Activated CD4-positive, alpha-beta memory T cell treated with anti-CD3 and anti-CD28 coated beads, Interleukin-2, amount 10 ng/mL, durations not matched to agents 7 days and 5 days (primary cell): ENCODE measurements around the gene CTNNA1. TPM values are rescaled to one million over a fixed set of nuclear protein-coding genes. Genes with fewer than 3 reads are reported as not detected.
"Not testable (repeated sequence)": the region's sequence is repeated elsewhere in the genome, so short reads cannot be mapped to it uniquely, and the experiment has no call there.

Source experiments
- CTCF ChIA-PET: fragments of 350-600 bp; sonication (Branson Sonifier 250); formaldehyde crosslinking; loops from one replicate; lab custom pipeline; 2021; ENCODE audit warnings: antibody characterized with exemption, inconsistent platforms; lab: Charles Lee
- POLR2A ChIA-PET: fragments of 350-600 bp; sonication (Branson Sonifier 250); formaldehyde crosslinking; loops from one replicate; lab custom pipeline; 2021; ENCODE audit warnings: antibody characterized with exemption; lab: Charles Lee
- DNase-seq: peaks from one replicate; pipeline ENCODE4 v3.0.0-alpha.2; 2020
- H3K27ac Mint-ChIP-seq: one replicate; pipeline ENCODE4 v1.8.0; 2021; ENCODE audit warnings: mild to moderate bottlenecking, mixed read lengths
- H3K27me3 Mint-ChIP-seq: one replicate; pipeline ENCODE4 v1.8.0; 2021; ENCODE audit warnings: mixed read lengths
- H3K36me3 Mint-ChIP-seq: one replicate; pipeline ENCODE4 v1.8.0; 2021; ENCODE audit warnings: low read depth, mixed read lengths
- H3K4me1 Mint-ChIP-seq: one replicate; pipeline ENCODE4 v1.8.0; 2021; ENCODE audit warnings: mixed read lengths
- H3K4me3 Mint-ChIP-seq: one replicate; pipeline ENCODE4 v1.8.0; 2021; ENCODE audit warnings: mild to moderate bottlenecking, mixed read lengths
- H3K9me3 Mint-ChIP-seq: one replicate; pipeline ENCODE4 v1.8.0; 2021; ENCODE audit warnings: mixed read lengths
- total RNA-seq, 2 experiments: library from RNA; stranded (reverse); gene quantifications; one replicate each; pipeline ENCODE4 v1.2.3, GENCODE V29; 2021

Gene CTNNA1
- total RNA-seq, 2 experiments from 2014 or later: 79.8 to 90.5 TPM

DNA sequence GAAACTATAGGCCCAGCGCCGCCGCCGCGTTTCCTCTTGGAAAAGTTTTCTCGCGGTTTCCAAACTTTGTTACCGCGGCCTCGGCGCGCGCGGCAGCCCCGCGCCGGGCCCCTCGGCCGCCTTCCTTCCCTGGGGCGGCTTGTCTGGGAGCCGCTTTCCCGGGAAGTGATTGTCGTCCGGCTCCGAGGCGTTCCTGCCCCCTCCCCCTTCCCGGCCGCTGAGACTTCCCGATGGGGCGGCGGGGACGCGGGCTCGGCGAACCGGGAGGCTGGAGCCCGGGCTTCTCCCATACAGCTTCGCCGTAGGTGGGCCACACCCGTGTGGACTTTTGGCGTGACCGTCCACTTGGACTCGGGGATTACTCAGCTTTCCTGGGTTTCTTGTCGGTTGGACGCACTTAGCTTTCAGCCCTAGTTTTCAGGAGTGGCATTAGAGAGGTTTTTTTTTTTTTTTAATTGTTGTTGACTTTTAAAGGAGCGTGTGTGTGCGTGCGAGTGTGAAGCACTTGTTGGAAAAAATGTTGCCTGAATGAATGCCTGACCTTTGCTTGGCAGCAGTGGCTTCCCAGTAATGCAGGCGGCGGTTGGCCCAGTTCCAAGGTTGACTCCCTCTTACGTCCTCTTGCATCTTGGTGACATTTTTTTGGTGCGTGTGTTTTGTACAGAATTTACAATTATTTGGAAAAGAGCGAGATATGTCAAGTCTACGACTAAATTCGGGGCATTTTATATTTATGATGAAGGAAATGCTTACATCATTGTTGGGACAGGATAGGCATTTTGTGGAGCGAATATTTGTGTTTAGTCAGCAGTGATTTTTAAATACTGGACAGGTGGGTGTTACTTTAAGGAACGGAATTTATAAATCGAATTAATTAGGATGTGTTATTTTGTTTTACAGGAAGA is 821 bp downstream of the CTNNA1 start:
- Mint-ChIP-seq H3K9me3 (no peaks in the 10 kb centered on the region), H3K27ac (no peak overlapping the region), H3K4me1 (peaks cover 42% of the 10 kb centered on the region), H3K4me3 (peak overlapping the region; percentile 73), H3K36me3 (peaks cover 19% of the 10 kb centered on the region), H3K27me3 (peaks cover 16% of the 10 kb centered on the region)
- POLR2A ChIA-PET: no interaction called here
- peak; percentile 44 for DNase-seq
- CTCF ChIA-PET: no interaction called here

DNA sequence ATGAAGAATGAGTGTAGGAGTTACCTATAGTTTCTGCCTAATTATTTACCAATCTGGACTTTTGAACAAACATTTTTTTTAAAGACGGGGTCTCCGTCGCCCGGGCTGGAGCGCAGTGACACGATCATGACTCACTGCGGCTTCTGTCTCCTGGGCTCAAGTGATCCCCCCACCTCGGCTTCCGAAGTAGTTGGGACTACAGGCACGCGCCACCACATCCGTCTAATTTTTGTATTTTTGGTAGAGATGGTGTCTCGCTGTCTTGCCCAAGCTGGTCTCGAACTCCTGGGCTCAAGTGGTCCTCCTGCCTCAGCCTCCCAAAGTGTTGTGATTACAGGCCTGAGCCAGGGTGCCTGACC is 1.5 kb downstream of the CTNNA1 start:
- POLR2A ChIA-PET: no interaction called here

DNA sequence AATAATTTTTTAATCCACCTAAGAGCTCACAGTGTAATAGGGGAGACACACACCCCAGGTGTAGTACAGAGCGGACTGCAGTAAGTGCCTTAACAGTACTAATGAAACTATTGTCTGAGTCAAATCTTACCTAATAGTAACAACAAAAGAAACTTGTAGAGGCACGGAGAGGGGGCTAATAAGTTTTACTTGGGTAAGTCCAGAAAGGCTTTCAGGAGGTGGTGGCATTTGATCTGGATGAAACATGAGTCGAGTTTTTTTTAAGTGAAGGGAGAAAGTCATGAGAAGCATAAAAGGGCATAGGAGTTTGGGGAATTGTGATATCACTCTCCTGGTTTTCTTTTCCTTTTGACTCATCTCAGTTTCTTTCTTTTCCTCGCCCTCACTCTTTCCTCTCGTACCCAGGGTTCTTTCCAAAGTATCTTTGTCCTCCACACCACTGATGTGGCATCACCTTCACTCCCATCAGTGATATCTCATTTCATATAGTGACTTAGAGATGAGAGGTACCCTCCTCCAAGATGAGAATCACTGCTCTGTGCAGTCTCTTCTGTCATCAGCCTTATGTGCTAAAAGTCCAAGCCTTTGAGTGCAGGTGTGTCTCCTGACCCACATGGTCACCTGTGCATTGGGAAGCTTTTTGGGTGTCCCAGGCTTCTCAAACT is 2.0 kb downstream of the CTNNA1 start:
- POLR2A ChIA-PET: no interaction called here

More for the DNA sequence above, 1.5 kb downstream of the CTNNA1 start:
- Mint-ChIP-seq H3K27me3 (peaks cover 13% of the 10 kb centered on the region), H3K27ac (no peak overlapping the region), H3K4me1 (peaks cover 42% of the 10 kb centered on the region), H3K9me3 (no peaks in the 10 kb centered on the region), H3K36me3 (peaks cover 24% of the 10 kb centered on the region), H3K4me3 (peak overlapping the region; percentile 73)
- CTCF ChIA-PET: no interaction called here
- DNase-seq: no peak

DNA sequence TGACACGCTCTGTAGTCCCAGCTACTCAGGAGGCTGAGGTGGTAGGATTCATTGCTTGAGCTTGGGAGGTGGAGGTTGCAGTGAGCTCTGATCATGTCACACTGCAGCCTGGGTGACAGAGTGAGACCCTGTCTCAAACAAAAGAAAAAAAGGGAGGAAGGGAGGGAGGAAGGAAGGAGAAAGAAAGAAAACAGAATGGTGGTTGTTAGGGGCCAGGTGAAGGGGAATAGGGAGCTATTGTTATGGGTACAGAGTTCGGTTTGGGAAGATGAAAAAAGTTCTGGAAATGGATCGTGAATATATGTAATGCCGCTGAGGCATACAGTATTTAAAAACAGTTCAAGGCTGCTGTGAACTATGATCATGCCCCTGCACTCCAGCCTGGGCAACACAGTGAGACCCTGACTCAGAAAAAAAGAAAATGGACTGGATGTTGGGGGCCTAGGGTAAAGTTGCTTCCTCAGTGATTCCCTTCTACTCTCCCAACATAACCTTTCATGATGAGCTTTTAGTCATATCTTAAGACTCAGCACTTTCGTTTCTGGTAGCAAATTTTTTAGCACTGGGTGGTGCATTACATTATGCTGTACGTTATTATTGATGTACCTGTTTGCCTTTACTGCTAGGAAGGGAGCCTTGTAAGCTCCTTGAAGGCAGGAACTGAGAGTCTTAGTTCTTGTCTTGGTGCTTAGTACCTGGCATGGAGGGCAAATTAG is 4.0 kb downstream of the CTNNA1 start:
- H3K27ac Mint-ChIP-seq: no peak overlapping the region
- POLR2A ChIA-PET: interaction anchor here (1.0 to 1.3 kb wide), 2 partner anchors 14 to 182 kb away, joined by 3 to 4 read pairs; partner anchors contain the start of gene HSPA9

More for the DNA sequence above, 2.0 kb downstream of the CTNNA1 start:
- H3K27ac Mint-ChIP-seq: no peak overlapping the region
- H3K27me3 Mint-ChIP-seq: peaks cover 11% of the 10 kb centered on the region
- peaks cover 42% of the 10 kb centered on the region for H3K4me1 Mint-ChIP-seq
- CTCF ChIA-PET: interaction anchor here (0.6 kb wide), 1 partner anchor 382 kb away, joined by 3 read pairs; no protein-coding TSS in a partner anchor
- H3K9me3 Mint-ChIP-seq: no peaks in the 10 kb centered on the region
- H3K36me3 Mint-ChIP-seq: peaks cover 24% of the 10 kb centered on the region
- peak overlapping the region; percentile 73 for H3K4me3 Mint-ChIP-seq
- DNase-seq: no peak

DNA sequence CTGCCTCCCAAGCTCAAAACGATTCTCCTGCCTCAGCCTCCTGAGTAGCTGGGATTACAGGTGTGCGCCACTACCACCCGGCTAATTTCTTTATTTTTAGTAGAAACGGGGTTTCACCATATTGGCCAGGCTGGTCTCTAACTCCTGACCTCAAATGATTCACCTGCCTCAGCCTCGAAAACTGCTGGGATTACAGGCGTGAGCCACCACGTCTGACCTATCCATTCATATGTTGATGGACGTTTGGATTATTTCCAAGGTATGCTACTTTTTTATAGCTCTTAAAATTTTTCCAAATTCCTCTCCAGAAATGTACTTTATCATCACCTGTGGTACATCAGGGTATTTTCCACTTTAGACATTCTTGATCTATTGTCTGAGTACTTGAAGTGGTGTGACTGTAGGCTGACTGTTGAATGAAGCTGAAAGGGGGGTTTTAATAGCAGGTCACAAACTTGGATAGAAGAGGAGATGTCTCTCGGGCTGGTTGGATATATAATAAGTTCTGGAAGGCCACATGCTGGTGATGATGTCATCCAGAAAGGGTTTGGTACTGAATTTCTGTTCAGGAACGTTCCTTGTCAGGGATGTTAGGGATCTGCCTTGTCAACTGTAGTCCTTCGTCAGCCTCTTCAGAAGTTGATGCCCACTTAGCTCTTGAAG is 7.4 kb downstream of the CTNNA1 start:
- ChIA-PET POLR2A (no interaction called here), CTCF (interaction anchor here (0.6 to 1.7 kb wide), 2 partner anchors 29 to 181 kb away, joined by 3 to 7 read pairs; no protein-coding TSS in a partner anchor)
- Mint-ChIP-seq H3K4me3 (no peak overlapping the region), H3K36me3 (peaks cover 32% of the 10 kb centered on the region), H3K27ac (no peak overlapping the region), H3K9me3 (no peaks in the 10 kb centered on the region), H3K27me3 (no peaks in the 10 kb centered on the region), H3K4me1 (peaks cover 42% of the 10 kb centered on the region)
- DNase-seq: no peak

More for the DNA sequence above, 4.0 kb downstream of the CTNNA1 start:
- no peak for DNase-seq
- Mint-ChIP-seq H3K4me1 (peaks cover 56% of the 10 kb centered on the region), H3K27me3 (peaks cover 5% of the 10 kb centered on the region), H3K9me3 (no peaks in the 10 kb centered on the region), H3K4me3 (no peak overlapping the region), H3K36me3 (peaks cover 31% of the 10 kb centered on the region)
- CTCF ChIA-PET: interaction anchor here (0.9 to 1.9 kb wide), 7 partner anchors 11 to 494 kb away, joined by 3 to 8 read pairs (median 3); no protein-coding TSS in a partner anchor

DNA sequence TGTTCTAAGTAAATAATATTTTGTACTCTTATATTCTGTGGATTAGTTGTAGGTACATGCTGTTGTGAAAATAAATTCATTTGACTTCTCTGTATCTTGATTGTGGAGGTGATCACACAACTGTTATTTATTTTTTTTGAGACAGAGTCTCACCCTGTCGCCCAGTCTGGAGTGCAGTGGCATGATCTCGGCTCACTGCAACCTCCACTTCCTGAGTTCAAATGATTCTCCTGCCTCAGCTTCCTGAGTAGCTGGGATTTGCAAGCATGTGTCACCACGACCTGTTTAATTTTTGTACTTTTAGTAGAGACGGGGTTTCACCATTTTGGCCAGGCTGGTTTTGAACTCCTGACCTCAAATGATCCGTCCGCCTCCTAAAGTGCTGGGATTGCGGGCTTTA is 7.9 kb downstream of the CTNNA1 start:
- H3K27me3 Mint-ChIP-seq, H3K9me3 Mint-ChIP-seq, H3K4me3 Mint-ChIP-seq, POLR2A ChIA-PET: not testable (repeated sequence)
- peak overlapping the region; percentile 23 for H3K27ac Mint-ChIP-seq
- peaks cover 32% of the 10 kb centered on the region for H3K36me3 Mint-ChIP-seq
- CTCF ChIA-PET: interaction anchor here (1.7 kb wide), 1 partner anchor 29 kb away, joined by 7 read pairs; no protein-coding TSS in a partner anchor
- peaks cover 45% of the 10 kb centered on the region for H3K4me1 Mint-ChIP-seq
- peak; percentile 34 for DNase-seq

DNA sequence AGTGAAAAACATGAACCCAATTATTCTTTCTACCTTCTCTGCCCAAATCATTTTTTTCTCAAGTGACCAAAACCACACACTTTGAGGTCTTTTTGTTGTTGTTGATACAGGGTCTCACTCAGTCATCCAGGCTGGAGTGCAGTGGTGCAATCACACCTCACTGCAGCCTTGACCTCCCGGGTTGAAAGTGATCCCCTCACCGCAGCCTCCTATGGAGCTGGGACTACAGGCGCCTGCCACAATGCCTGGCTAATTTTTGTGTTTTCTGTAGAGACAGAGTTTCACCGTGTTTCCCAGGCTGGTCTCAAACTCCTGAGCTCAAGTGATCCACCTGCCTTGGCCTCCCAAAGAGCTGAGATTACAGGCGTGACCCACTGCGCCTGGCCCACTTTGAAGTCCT is 8.4 kb downstream of the CTNNA1 start:
- CTCF ChIA-PET: interaction anchor here (0.6 to 1.7 kb wide), 2 partner anchors 28 to 438 kb away, joined by 3 to 7 read pairs; no protein-coding TSS in a partner anchor
- H3K27me3 Mint-ChIP-seq, H3K4me3 Mint-ChIP-seq, DNase-seq, POLR2A ChIA-PET, H3K9me3 Mint-ChIP-seq, H3K27ac Mint-ChIP-seq: not testable (repeated sequence)
- H3K4me1 Mint-ChIP-seq: peaks cover 42% of the 10 kb centered on the region
- peaks cover 28% of the 10 kb centered on the region for H3K36me3 Mint-ChIP-seq

DNA sequence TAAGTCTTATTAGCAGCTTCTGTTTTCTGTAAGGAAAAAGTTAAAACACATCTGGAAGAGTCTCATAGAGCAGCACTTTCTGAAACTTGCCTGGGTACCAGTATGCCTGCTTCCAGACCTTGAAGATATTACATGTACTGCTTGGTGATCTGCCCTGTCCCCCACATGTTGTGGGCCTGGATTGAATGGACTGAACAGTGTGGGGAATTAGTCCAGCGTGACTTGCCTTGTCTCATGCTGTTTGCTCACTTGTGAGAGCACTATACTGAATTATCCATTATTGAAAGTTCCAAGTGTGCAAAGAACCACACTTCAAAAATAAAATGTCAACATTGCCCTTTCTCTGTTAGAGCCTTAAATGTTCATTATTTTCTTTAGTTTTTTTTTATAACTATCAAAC is 8.9 kb downstream of the CTNNA1 start:
- CTCF ChIA-PET: interaction anchor here (0.6 to 1.7 kb wide), 2 partner anchors 28 to 437 kb away, joined by 3 to 7 read pairs; no protein-coding TSS in a partner anchor
- peaks cover 25% of the 10 kb centered on the region for H3K36me3 Mint-ChIP-seq
- no peak overlapping the region for H3K27ac Mint-ChIP-seq
- POLR2A ChIA-PET: no interaction called here
- no peak for DNase-seq
- H3K4me1 Mint-ChIP-seq: peaks cover 38% of the 10 kb centered on the region
- H3K9me3 Mint-ChIP-seq: no peaks in the 10 kb centered on the region
- H3K4me3 Mint-ChIP-seq: no peak overlapping the region
- H3K27me3 Mint-ChIP-seq: no peaks in the 10 kb centered on the region

DNA sequence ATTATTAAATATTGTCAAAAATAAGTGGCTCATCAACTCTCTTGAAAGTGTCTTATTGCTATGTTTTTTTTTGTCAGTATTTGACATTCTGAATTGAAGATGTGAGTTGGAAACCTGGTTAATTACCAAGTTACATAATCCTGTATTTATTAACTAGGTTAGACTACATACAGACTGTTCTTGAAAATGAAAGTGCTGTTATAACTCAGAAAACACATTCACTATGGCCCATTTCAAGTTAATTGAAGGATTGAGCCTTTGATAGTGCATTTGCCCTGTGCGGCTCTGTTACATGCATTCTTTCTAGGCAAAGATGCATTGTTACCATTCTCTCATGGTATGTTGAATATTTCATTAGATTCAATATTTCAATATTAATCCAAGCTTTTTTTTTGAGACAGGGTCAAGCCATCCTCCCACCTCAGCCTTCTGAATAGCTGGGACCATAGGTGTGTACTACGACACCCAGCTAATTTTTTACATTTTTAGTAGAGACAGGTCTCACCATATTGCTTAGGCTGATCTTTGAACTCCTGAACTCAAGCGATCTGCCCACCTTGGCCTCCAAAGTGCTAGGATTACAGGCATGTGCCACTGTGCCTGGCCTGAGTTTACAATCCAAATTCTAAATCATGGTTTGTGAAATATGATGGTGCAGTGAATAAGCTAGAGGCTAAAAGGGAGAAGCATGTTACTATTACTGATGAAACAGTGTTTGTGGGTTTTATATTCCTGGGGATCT is 10.0 kb downstream of the CTNNA1 start:
- Mint-ChIP-seq H3K27me3 (no peaks in the 10 kb centered on the region), H3K4me1 (peaks cover 32% of the 10 kb centered on the region), H3K36me3 (peaks cover 19% of the 10 kb centered on the region), H3K4me3 (no peak overlapping the region), H3K27ac (no peak overlapping the region), H3K9me3 (no peaks in the 10 kb centered on the region)
- DNase-seq: no peak
- POLR2A ChIA-PET: no interaction called here
- CTCF ChIA-PET: interaction anchor here (0.8 kb wide), 1 partner anchor 184 kb away, joined by 3 read pairs; no protein-coding TSS in a partner anchor

DNA sequence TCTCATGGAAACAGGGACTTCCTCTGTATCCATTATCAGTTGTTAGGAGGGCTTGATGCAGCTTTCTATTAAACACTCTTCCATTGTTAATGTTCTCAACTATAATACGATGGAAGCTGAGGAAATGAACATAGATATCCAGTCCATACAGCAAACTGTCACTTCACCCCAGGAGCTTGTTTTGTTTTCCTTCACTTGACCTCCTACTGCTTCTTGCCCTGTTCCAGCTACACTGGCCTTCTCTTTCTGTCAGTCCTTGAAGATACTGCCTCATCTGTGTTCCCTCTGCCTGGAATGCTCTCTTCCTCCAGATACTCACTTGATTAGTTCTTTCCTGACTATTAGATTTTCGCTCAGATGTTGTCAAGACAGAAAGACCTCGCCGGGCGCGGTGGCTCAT is 17.1 kb downstream of the CTNNA1 start:
- ChIA-PET CTCF (no interaction called here), POLR2A (no interaction called here)
- Mint-ChIP-seq H3K4me1 (peaks cover 4% of the 10 kb centered on the region), H3K27me3 (no peaks in the 10 kb centered on the region), H3K9me3 (no peaks in the 10 kb centered on the region), H3K27ac (no peak overlapping the region), H3K36me3 (peaks cover 2% of the 10 kb centered on the region), H3K4me3 (no peak overlapping the region)
- no peak for DNase-seq

DNA sequence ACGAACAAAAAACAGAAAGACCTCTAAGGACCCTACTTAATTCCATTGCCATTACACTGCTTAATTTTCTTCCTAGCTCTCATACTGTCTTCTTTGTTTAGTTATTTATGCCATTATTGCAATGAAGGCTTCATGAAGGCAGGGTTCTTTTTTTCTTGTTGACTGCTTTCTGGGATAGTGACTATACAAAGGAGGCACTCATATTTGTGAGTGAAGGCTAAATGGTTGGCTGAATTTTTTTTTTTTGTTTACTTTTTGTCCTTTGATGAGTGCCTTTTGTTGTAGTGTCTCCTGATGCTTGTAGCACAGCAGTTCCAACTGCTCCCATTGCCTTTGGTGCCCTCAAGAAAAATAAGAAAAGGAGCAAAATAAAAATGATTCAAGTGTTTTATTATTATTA is 17.8 kb downstream of the CTNNA1 start:
- CTCF ChIA-PET: interaction anchor here (4.3 kb wide), 1 partner anchor 18 kb away, joined by 18 read pairs; no protein-coding TSS in a partner anchor
- no peak for DNase-seq

More for the DNA sequence above, 17.8 kb downstream of the CTNNA1 start:
- no peak overlapping the region for H3K4me3 Mint-ChIP-seq
- H3K9me3 Mint-ChIP-seq: no peaks in the 10 kb centered on the region
- no peak overlapping the region for H3K27ac Mint-ChIP-seq
- H3K4me1 Mint-ChIP-seq: peaks cover 2% of the 10 kb centered on the region
- peaks cover 2% of the 10 kb centered on the region for H3K36me3 Mint-ChIP-seq
- H3K27me3 Mint-ChIP-seq: no peaks in the 10 kb centered on the region
- POLR2A ChIA-PET: no interaction called here
